ENCODE measurements around the gene CCNDBP1.

DNA sequence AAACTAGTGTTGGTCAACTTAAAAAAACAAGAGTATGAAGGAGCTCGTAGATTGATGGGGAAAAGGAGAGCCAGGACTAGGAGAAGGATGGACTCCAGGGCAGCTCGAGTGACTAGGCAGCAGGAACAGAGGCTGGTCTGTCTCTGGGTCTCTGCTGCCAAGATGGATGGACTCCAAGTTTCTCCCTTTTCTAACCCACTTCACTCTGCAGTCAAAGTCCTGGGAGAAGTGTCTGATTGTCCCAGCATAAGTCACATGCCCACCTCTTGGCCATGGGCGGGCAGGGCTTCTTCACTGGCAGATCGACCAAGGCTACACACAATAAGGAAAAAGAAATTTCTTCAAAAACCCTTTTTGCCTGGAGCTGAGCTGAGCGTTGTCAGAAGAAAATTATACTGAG is 44.8 kb downstream of the CCNDBP1 start:
- TF ChIP-seq, protein P1, sequence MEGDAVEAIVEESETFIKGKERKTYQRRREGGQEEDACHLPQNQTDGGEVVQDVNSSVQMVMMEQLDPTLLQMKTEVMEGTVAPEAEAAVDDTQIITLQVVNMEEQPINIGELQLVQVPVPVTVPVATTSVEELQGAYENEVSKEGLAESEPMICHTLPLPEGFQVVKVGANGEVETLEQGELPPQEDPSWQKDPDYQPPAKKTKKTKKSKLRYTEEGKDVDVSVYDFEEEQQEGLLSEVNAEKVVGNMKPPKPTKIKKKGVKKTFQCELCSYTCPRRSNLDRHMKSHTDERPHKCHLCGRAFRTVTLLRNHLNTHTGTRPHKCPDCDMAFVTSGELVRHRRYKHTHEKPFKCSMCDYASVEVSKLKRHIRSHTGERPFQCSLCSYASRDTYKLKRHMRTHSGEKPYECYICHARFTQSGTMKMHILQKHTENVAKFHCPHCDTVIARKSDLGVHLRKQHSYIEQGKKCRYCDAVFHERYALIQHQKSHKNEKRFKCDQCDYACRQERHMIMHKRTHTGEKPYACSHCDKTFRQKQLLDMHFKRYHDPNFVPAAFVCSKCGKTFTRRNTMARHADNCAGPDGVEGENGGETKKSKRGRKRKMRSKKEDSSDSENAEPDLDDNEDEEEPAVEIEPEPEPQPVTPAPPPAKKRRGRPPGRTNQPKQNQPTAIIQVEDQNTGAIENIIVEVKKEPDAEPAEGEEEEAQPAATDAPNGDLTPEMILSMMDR (IDR thresholded peaks at IDR 0.05 in 4 of 5, conservative IDR thresholded peaks at IDR 0.05 in 1 of 5): no peak
- no peak for TF ChIP-seq POLR2A (IDR thresholded peaks at IDR 0.05)

Measured in gastrocnemius medialis (tissue), 4 donors.